Erythroblast (primary cell): ENCODE data around the gene CAMK1G.

Source experiments
- DNase-seq, 2 experiments: peaks; one replicate each; lab custom pipeline; 2025; lab: John Stamatoyannopoulos, UW
- GATA1 ChIP-seq: IDR thresholded peaks from 2 replicates; pipeline ENCODE4 v1.6.1; 2011; ENCODE audit warnings: low read depth, mild to moderate bottlenecking, control low read depth, low read length, moderate library complexity
- POLR2A ChIP-seq: IDR thresholded peaks from 2 replicates; pipeline ENCODE4 v1.6.1; 2011; ENCODE audit warnings: mild to moderate bottlenecking, low read length

CAMK1G gene

DNA sequence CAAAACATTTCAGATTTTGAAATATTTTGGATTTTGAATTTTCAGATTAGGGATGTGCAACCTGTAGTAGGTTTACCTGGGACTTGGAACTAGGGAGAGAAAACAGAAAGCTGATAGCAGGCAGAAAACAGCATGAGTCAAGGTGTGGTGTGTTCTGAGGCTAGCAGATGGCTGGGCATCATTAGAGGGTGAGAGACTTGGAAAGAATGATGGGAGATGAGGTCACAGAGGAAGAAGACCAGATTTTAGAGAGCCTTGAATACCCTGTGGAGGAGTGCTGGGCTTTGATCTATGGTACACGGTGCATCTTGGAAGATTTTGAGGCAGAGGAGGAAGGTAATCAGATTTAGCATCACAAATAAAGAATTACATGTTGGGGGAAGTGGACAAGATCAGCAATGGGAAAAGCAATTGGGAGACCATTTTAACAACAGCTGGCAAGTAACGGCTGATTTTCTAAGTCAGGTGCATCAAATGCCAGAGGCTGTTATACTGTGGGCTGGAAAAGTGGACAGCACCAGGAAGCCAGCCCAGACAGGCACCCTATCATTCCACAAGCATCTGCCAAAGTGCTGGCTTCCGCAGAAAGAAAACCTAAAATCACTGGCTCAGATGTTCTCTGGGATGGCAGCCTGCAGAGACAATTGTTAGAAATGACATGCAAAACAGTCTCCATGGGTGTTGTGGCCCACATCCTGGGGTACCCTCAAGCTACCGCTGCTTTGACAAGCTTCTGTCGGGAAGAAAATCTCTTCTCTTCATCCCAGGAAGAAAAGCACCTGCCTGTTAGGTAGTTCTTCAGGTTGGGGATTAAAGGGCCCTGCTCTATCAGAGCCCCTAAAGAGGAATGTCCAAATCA, 30.9 kb upstream of the CAMK1G start:
- TF ChIP-seq POLR2A (no peak), GATA1 (no peak)
- DNase-seq: no peak

DNA sequence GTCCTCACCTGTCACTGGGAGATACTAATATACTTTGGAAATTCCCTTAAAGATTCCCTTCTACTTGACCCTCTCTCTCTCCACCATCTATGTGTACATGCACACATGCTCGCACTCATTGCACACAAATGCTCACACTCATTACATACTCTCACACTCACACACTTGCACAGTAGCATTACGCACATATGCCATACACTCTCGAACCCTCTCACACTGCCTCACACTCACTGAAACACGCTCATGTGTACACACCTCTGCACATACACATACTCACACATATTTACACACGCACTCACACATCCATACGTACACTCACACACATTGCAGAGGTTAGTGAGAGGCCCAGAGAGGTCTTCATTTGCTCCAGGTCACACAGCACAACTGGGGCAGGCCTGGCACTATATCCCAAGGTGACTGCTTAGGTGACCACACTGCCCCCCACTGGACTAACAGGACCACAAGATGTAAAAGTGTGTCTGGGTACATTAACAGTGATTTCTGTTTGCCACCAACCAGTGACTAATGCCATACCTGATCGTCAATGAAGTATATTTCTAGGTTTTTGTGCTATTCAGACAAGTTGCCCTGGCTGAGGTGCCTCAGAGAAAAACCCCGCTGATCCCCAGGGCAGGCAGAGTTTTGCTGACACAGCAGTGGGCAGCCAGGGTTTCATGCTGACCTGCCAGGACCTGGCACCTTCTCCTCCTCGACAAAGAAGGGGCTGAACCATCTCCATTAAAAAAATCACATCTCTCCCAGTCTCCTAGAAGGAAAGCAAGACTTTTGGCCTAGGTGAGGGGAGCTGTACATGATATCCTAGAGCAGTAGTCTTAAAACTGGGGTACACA, 28.5 kb upstream of the CAMK1G start:
- no peak for TF ChIP-seq POLR2A
- TF ChIP-seq GATA1: no peak
- DNase-seq: peak in 1 of 2 experiments; percentile 5

DNA sequence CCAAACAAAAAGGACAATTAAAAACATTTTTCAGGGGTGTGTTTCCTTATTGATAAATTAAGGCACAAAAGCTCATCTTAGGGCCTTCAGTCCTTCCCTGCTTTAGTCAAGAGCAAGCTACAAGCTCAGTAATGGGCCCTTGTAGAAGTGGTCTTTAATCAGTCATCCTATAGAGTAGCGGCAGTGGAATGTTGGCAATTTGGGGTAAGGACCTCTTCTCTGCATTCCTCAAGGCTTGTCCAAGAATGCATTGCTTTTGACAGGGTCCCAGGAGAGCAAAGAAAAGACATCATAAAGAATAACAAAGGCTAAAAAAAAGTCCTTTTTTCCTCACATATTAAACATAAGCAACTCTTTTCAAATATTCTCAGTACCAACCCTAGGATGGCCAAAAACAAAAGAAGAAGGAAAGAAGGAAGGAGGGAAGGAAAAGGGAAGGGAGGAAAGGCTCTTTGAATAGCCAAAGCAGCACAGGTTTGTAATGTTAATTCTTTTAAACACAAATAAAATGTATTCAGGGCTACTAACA, 27.3 kb upstream of the CAMK1G start:
- no peak for DNase-seq
- TF ChIP-seq POLR2A: no peak
- no peak for TF ChIP-seq GATA1

DNA sequence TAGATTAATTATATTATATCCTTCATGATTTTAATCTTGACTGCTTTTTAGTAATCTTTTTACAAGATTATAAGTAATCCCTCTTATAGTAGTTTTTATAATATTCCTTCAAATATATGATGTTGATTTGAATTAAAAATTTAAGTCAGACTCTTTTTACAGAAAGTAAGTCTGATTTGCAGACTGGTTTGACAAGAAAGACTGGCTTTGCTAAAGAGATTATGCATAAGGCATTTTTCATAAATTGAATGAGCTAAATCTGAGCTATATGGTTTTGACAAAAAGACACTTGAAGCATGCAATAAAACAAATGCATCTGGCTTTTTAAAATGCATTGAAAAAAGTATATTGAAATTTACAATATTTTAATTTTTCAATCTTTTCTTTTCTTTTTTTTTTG, 26.3 kb upstream of the CAMK1G start:
- TF ChIP-seq GATA1 (no peak), POLR2A (no peak)
- DNase-seq: no peak

DNA sequence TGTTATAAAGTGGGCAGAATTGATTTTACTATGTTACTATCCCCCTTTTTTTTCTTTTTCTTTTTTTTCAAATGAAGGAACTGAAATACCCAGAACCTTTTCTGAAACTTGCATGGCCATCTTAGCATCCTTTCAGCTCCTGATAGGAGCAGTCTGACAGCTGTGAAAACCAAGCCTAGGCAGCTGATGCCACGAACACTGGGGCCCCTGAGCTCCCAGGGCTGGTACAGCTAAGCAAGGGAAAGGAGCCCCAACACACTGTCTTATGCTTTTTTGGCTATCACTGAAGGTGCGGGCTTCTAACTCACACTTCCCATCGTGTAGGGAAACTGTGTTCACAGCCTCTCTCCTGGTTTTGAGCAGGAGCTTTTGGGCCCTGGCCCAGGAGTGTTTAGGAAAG, 23.0 kb upstream of the CAMK1G start:
- DNase-seq: no peak
- TF ChIP-seq POLR2A: no peak
- TF ChIP-seq GATA1: no peak

DNA sequence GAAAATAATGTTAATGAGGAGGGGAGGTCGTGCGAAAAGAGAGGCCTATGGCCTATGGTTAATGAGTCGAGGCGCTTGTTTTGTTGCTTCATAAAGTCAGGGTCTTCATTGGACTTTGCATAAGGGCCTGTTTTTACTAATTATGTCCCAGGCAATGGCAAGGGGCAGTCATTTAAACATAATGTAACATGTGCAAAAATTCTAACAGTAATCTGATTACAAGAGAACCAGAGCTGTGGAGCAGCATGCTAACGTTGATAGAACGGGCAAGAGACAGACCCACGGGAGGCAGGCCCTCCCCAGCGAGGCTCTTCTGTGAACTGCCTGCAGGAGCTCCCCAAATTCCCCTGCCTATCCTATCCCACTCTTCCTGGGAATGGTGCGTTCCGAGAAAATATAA, 22.6 kb upstream of the CAMK1G start:
- DNase-seq: no peak
- no peak for TF ChIP-seq POLR2A
- no peak for TF ChIP-seq GATA1

DNA sequence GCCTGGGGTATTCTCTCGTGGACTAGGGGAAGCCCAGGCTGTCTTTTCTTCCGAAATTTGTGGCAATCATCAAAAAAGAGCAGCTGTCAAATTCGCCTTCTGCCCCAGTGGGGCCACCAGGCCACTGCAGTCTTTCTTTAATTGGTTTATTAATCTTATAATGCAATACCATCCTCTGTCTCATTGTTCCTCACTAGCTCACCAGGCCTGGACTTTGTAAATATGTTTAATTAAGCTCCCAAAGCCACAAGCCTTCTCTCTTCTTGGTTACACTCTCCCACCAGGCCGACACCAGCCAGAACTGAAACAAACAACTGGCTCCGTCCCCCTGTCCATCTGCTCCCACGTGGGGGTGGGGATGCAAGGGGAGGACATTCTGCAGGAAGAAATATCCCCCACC, 22.0 kb upstream of the CAMK1G start:
- TF ChIP-seq POLR2A (no peak), GATA1 (no peak)
- no peak for DNase-seq

DNA sequence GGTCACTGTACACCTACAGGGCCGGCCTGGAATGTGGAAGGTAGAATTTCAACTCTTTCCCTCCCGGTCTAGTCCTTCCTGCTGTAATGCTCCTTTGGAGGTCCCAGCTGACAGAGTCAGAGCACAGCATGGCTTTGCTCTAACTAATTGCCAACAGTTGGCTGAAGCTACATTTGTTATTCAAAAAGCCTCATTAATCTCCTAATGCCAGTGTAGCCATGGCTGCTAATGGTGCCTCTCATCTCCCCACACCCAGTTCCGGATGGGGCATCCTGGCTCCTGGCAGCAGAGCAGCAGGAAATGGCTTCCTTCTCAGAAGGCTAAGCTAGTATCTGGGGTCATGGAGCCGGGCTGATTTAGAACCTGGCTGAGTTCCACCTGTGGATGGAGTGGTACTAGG, 18.7 kb upstream of the CAMK1G start:
- TF ChIP-seq GATA1 (no peak), POLR2A (no peak)
- DNase-seq: no peak

DNA sequence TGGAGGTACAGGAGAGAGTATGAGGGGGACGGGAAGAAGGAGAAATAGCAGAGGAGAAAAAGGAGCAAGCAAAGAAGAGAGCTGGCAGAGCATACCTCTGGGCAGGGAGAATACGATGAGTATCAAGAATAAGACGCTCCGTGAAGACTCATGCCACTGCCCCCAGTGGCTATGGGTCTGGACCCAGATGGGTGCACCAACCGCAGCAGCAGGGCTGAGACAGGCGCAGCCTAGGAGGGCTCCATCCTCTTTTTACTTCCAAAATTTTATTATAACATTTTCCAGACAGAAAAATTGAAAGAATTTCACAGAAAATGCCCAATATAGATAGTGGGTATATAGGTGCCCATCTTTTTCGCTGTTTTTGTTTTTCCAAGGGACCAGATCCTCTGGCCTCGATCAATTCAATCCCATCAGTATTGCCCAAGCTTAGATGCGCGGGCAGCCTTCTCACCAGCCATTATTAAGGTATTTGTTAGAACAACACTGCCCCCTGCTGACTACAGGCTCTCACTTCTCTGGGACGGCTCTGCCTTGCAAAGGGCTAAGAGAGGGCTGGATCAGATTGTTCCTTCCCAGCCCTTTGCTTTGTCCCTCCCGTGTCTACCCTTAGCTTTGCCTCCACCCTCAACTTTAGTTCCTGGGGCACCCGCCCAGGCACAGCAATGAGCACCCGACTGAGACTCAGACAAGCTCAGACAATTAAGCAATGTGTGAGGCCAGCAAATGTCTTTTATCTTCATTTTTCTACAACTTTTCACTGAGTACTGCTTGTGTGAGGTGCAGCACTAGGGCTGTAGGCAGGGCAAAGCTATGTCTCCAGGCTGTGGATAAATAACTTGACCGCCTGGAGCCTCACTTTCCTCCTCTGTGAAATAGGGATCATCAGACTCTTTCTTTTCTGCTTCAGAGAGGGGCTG, 17.5 kb upstream of the CAMK1G start:
- peak; percentile 70 to 84 for DNase-seq
- TF ChIP-seq POLR2A (no peak), GATA1 (no peak)

DNA sequence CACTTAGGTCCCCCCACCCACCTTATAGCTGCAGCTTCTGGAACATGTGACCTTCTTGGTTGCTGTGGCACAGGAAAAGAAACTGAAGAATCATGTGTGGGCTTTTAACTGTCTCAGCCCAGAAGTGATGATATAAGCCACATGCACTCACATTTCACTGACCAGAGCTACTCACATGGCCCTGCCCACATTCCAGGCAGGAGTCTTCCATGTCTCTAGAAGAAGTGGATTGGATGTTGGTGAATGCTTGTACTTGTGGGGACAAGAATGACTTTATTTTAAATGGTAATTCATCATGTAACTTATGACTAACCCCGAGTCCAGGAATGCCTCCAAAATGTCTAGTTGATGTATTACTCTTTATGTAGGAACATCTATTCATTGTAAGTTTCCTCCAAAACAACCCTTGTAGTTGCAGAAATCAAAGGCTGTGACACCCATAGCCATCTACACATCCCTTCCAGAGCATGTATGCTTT, 15.8 kb upstream of the CAMK1G start:
- TF ChIP-seq POLR2A (no peak), GATA1 (no peak)
- DNase-seq: no peak

DNA sequence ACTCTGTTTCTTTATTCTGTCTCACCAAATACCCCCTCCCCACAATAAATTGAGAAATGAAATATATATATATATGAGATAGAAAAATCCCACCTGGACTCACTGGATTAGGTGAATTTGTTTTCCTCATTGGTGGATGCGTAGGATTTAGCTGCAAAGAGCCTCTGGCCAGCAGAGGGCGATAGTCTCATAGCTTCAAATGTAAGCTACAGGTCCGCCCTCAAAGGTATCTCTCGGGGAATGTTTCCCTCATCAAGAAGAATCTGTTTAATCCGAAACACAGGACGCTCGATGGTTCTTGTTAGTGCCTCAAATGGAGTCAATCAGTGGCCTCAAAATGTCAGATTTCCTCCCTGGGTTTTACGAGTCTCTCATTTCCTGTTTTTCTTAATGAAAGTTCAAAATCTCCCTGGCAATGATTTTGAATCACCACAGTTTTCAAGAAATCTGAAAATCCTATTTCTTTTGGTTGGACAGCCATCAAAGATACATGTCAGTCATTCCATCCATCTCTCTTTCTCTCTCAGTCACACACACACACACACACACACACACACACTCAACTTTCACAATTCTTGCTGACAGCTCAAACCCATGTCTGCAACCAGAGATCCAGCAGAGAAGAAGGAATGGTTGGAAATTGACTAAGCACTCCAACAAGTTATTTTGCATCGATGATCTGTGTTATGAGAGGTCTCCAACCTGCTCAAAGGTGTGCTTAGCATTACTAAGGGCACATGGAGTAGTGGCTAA, 13.9 kb upstream of the CAMK1G start:
- peak; percentile 73 to 86 for DNase-seq
- TF ChIP-seq GATA1 (no peak), POLR2A (no peak)

DNA sequence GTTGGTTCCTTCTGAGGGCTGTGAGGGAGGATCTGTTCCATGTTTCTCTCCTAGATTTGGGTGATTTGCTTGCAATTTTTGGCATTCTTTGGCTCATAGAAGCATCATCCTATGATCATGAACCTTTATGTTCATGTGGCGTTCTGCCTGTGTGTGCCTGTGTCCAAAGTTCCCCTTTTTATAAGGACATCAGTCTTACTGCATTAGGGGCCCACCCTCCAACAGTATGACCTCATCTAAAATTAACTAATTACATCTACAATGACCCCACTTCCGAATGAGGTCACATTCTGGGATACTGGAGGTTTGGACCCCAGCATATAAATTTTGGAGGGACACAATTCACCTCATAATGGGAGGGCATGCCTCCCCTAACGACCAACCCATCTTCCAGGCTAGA, 12.8 kb upstream of the CAMK1G start:
- TF ChIP-seq POLR2A: no peak
- no peak for TF ChIP-seq GATA1
- no peak for DNase-seq
